ENCODE data around the gene SNX24.
"Not testable (repeated sequence)": the region's sequence is repeated elsewhere in the genome, so short reads cannot be mapped to it uniquely, and the experiment has no call there.

SNX24 gene

GRCh38 chr5:122874179-122874875, 28.9 kb downstream of the SNX24 start:
- DNase-seq: no peak

- no peak for DNase-seq
Observed at GRCh38 chr5:122877518-122877917, 32.1 kb downstream of the SNX24 start.

GRCh38 chr5:122879076-122879475, 33.7 kb downstream of the SNX24 start:
- no peak for DNase-seq

- DNase-seq: no peak
Observed at GRCh38 chr5:122880170-122880689, 34.8 kb downstream of the SNX24 start.

GRCh38 chr5:122880749-122881148, 35.3 kb downstream of the SNX24 start:
- DNase-seq: no peak

GRCh38 chr5:122882831-122883230, 37.4 kb downstream of the SNX24 start:
- DNase-seq: no peak

- DNase-seq: no peak
Observed at GRCh38 chr5:122885045-122885517, 39.7 kb downstream of the SNX24 start.

- no peak for DNase-seq
Observed at GRCh38 chr5:122885891-122886290, 40.5 kb downstream of the SNX24 start.

GRCh38 chr5:122895141-122895540, 49.7 kb downstream of the SNX24 start:
- no peak for DNase-seq

GRCh38 chr5:122896598-122897282, 51.3 kb downstream of the SNX24 start:
- DNase-seq: peak; percentile 16

- no peak for DNase-seq
Observed at GRCh38 chr5:122897283-122897602, 51.8 kb downstream of the SNX24 start.

GRCh38 chr5:122901346-122901745, 55.9 kb downstream of the SNX24 start:
- DNase-seq: no peak

GRCh38 chr5:122902263-122902662, 56.9 kb downstream of the SNX24 start:
- DNase-seq: peak; percentile 19

GRCh38 chr5:122906768-122907167, 61.4 kb downstream of the SNX24 start:
- no peak for DNase-seq

GRCh38 chr5:122907276-122907675, 61.9 kb downstream of the SNX24 start:
- DNase-seq: no peak

GRCh38 chr5:122908108-122908507, 62.7 kb downstream of the SNX24 start:
- DNase-seq: no peak

- no peak for DNase-seq
Observed at GRCh38 chr5:122908662-122909061, 63.2 kb downstream of the SNX24 start.

GRCh38 chr5:122909470-122910100, 64.2 kb downstream of the SNX24 start:
- no peak for DNase-seq

GRCh38 chr5:122913436-122913835, 68.0 kb downstream of the SNX24 start:
- not testable (repeated sequence) for DNase-seq

- DNase-seq: no peak
Observed at GRCh38 chr5:122915717-122916461, 70.5 kb downstream of the SNX24 start.

GRCh38 chr5:122916490-122916889, 71.1 kb downstream of the SNX24 start:
- no peak for DNase-seq

- no peak for DNase-seq
Observed at GRCh38 chr5:122919969-122920368, 74.6 kb downstream of the SNX24 start.

- DNase-seq: no peak
Observed at GRCh38 chr5:122921826-122922225, 76.4 kb downstream of the SNX24 start.
